NK-92 (cell line): ENCODE data around the gene TMEFF2.

Experiments
- DNase-seq: peaks from one replicate; lab custom pipeline; 2025; ENCODE audit not compliant: unreplicated experiment; lab: John Stamatoyannopoulos, UW

Gene TMEFF2

DNA sequence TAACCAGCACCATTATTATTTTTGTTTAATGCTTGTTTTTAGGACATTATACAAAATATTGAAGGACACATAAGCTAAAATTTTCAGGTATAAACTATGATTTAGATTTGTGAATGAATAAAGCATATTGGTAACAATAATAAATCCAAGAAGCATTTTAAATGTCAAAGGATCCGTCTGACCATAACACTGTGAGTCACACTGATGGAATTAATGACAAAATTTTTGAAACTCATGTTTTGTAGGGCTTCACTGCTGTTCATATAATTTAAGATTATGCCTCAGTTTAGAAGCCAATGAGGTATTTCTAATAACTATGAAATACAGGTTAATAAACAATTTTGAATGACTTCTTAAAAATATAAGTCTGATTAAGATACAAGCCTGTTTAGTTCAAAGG is 124.6 kb downstream of the TMEFF2 start:
- DNase-seq: no peak

DNA sequence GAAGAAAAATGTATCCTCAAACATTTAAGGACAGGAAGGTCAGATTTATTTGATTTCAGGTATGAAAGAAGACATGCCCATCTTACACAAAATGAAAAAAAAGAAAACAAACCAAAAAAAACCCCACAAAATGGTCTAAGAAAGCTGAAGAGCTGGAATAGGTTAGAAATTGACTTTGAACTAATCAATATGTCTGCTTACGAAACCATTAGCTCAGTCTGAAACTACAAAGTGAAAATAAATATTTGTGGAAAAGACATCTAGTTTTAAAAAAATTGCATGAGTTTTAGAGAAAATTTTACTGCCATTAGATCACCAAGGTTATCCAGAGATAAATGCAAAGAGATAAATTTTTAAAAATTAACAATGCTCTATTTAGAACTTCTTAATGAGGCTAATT is 125.3 kb downstream of the TMEFF2 start:
- no peak for DNase-seq

DNA sequence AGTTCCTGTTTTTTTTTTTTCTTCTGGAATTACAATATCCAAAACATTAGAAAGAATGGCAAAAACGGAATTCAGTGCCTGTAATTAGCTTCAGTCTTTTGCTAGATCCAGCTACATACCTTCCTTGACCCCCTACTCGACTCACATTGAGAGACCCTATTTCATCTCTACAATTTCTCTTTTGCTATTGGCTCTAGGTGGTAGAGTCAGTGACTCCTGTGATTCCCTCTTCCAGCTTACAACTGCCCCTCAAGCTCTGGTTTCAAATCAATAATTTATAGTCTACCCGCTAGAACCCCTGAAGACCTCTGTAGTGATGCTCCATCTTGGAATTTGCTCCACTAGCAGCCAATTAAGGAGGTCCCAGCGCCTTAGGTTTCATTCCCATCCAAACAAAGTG is 125.8 kb downstream of the TMEFF2 start:
- no peak for DNase-seq

DNA sequence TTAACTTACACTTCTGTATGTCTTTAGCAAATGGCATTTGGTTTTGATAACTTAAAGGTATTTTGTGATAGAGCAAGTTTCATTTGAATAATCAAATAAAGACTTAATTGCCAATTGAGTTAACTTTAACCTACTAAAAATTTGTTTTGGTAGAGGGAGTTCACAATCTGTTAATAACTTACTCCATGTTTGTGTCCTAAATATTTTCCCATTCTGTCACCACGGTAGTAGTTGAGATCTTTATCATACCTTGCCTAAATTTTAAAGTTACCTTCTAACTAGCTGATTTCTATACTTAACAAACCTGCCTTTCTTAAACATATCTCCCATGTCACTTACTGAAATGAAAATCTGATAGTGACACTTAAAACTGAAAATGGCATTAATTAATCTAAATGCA is 127.1 kb downstream of the TMEFF2 start:
- DNase-seq: no peak

DNA sequence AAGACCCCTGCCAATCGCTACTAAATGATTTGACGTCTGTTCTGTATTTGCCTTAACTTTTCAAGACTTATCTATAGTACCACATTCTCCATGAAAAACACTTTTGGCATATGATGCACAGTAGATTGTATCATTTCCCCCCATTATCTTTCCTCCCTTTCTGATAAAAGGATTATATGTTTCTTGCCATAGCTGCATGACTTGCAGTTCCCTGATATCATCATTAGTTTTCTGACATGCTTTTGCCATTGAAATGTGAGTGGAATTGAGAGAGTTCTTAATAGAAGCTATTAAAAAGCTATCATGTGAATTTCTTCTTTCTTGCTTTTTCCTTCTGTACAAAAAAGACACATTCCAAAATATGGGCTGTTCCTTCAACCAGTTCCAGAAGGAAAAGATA is 130.3 kb downstream of the TMEFF2 start:
- no peak for DNase-seq

DNA sequence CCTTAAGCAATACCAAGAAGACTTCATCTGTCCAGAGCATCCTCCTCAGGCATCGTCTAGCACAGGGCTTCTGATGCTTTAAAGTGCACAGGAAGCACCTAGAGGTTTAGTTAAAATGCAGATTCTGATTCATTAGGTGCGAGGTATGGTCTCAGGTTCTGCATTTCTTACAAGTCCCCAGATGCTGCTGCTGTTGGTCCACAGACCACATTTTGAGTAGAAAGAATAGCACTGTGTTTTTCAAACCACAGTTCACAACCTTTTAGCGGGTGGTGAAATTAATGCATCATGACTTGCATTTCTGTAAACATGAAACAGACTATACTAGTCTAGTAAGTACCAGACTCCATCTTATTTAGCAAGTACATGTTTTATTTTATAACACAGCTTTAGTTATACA is 134.6 kb downstream of the TMEFF2 start:
- DNase-seq: no peak

DNA sequence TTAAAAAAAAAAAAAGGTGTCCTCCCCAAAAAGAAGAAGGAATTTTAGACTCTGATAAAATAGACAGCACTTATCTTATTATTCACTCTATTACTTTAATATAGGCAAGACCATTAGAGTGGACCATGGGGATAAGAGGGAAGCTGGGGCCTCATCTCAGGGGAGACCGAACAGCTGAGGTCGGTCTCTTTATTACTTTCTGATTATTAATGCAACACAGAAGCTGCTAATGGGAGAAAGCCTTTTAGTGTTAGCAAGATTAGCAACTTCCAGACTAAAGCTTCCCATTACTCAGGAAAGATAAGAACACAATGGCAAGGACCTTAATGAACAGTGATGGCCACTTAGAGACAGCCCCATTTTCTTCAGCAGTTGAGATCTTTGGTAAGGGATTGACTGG is 135.5 kb downstream of the TMEFF2 start:
- DNase-seq: no peak

DNA sequence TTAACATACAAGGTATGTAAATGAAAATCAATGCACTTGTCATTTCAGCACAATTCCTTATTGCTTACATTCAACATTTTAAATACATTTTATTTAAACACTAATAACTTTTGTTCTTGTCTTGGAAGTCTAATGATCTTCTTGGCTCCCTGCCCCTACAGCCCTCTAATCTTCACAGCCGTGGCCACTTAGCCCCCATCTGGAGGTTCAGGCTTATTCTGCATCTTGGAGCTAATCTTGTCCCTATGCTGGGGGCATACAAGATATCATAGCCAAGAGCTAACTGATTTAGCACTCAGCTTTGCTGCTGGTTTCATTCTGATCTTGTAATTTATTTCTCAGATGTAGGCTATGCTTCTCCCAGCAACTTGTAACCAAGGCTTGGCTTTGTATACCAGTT is 140.8 kb downstream of the TMEFF2 start:
- DNase-seq: no peak

DNA sequence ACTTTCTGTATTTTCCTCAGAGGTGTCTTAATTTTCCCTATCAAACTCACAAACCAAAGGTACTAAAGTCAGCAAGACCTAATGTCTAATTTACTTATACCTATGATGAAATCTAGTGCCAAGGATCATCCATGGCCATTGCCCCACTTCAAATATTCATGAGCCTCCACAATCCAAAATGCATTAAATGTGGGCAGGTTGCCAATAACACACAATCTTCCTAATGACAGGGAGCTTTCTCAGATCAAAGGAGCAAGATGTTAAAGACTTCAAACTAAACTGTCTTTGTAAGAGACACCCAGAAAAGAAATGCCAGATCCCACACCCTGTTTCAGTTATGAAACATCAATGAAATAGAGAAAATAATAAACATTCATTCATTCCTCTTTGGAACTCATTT is 143.2 kb downstream of the TMEFF2 start:
- DNase-seq: no peak

DNA sequence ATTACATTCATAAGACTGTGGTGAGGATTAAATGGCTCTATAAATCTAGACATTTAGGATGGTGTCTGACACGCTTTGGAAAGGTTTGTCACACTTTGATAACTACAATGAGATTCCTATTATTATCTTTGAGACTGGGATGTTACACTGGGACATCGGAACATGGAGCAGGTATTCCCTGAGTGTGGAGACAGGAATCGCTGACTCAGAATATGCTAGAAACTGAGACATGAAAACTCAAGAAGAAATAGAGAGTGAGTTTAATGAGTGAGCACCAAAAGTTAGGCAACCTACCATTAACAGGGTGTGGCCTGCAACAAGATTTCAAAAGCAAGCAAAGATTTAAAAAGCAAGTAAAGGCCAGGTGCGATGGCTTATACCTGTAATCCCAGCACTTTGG is 145.4 kb downstream of the TMEFF2 start:
- DNase-seq: no peak

DNA sequence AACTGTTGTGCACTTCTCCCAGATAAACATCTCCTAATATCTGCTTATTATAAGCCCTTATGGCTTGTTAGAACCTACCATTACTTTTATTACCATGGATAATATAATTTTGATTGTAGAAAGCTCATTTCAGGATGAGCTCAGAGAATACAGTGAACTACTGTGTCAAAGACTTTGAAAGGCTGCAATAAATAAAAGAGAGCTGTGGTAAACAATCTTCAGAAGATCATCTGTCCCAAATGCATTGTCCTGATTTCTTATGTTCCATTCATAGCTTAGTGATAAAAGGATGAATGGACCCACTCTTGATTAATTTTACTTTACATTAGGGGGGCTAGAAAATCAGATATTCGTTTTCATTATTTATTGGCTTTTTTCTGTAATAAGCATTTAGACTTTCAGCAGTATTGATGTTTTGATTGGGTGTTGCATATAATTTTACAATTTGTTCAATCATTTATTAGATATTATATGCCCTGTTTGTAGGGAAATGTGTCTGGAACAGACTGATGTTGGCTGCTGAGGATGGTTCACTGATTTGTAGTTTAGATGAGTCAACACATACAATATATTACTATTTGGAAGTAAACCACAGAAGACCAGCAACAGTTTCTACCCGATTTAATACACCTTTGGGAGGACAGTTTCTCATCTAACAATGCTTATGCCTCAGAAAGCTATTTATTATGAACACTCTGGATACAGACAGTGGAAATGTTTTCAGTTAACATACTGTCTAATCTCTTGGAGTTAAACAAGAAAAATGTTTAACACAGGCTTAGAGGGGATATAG is 147.2 kb downstream of the TMEFF2 start:
- DNase-seq: no peak

DNA sequence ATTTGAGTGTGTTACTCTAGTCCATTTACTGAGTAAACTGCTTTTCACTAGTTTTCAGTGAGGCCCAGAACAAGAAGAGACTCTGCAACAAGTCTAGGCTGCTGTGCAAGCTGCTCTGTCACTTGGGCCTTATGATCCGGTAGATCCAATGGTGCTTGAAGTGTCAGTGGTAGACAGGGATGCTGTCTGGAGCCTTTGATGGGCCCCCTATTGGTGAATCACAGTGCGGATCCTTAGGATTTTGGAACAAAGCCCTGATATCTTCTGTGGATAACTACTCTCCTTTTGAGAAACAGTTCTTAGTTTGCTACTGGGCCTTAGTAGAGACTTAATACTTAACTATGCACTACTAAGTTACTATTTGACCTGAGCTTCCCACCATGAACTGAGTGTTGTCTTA is 150.2 kb downstream of the TMEFF2 start:
- DNase-seq: no peak

DNA sequence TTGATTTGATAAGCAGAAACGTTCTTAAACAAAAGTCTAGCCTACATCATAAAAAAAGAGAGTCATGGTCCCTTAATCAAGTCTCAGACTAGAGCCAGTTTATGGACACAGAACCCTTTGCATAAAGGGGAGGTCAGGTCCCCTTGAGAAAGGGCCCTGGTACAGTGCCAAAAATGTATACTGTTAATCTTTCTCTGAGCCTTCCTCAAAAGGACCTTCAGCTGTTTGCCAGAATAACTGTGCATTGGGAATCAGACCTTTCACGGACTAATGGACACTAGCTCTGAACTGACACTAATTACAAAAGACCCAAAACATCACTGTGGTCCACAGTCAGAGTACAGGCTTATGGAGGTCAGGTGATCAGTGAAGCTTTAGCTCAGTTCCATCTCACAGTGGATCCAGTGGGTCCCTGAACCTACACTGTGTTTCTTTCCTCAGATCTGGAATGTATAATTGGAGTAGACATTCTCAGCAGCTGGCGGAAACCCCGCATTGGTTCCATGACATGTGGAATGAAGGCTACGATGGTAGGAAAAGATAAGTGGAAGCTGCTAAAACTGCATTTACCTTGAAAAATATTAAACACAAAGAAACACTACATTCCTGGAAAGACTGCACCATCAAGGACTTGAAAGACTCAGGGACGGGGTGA is 151.4 kb downstream of the TMEFF2 start:
- DNase-seq: no peak

DNA sequence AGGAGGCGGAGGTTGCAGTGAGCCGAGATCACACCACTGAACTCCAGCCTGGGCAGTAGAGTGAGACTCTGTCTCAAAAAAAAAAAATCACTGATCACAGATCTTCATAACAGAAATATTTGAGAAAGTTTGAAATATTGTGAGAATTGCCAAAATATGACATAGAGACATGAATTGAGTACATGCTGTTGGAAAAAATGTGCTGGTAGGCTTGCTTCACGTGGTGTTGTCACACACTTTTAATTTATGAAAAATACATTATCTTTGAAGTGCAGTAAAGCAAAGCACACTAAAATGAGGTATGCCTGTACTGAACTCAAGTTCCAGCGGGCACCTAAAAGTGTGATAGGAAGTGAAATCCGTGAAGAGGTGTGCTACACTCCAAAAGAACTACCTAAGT is 152.6 kb downstream of the TMEFF2 start:
- no peak for DNase-seq

DNA sequence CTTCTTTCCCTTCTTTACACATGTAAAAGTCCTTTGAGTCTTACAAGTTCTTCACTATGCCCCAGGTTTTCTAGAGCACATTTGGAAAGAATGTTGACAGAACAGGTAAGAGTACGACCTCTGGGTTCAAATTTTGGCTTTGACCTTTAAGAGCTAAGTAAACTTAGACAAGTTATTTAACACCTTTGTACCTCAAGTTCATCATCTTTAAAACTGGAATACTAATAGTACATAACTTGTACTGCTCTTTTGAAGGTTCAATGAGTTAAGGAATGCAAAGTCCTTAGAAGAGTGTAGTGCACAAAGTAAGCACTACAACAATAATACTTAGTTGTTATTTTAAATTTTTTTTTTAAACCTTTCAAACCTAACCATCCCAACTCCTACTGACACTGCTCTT is 156.6 kb downstream of the TMEFF2 start:
- DNase-seq: no peak

DNA sequence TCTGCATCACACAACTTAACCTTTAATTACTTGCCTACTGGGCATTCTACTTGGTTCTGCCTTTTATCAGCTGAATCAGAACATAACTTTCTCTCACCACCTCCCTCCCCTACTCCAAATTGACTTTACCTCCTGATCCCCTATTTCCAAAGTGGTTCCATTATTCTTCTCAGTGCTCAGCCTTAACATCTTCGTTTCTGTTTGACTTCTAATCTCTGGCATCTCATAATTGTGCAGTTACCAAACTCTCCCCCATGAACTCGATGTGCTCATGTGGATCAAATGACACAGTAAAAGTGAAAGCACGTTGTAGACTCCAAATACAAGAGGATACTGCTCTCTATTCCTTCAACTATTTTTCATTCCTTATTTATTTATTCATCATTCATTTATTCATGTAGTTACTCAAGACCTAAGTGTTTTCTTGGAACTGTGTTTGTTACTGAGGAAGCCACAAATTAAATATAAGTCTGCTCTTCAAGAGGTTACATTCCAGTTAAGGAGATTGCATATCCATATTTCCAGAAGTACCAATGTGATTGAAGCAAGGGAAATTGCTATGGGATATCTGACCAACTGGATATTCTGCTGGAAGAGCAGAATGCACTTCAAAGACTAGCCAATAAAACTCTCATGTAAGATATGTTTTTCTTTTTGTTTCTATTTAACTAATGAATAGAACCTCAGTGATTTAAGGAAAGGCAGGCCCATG is 158.8 kb downstream of the TMEFF2 start:
- DNase-seq: no peak

DNA sequence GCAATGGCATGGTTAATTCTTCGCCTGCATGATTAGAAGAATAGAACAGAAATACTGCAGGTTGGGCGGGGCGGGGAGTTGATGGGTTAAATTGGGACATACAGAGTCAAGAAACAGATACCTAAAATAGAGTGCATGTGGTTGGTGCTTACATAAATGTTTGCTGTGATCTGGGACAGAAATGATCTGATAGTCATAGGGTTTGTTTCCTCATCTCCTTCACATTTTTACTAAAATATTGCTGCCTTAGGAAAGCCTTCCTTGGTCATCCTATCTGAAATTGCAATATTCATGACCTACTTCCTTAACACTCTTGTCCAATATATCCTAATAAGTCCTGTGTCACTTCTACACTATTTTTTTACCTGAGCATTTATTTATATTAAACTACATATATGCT is 163.9 kb downstream of the TMEFF2 start:
- no peak for DNase-seq

DNA sequence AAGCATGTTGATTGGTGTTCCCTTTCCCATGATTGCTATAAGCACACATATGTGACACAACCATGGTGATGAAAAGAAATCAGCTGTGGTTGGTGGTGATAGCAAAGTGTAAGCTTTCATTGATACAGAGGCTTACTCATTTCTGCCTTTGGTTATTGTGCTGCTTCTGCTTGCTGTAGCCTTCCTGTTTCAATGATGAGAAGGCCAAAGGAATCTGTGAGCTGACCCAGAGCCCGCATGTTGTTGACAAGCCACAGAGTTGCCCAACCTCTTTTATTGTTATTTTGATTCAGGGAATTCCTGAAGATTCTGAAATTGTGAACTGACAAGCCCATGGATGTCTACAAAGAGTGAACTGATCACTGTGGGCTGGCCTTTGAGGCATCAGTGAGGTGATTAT is 164.4 kb downstream of the TMEFF2 start:
- no peak for DNase-seq

DNA sequence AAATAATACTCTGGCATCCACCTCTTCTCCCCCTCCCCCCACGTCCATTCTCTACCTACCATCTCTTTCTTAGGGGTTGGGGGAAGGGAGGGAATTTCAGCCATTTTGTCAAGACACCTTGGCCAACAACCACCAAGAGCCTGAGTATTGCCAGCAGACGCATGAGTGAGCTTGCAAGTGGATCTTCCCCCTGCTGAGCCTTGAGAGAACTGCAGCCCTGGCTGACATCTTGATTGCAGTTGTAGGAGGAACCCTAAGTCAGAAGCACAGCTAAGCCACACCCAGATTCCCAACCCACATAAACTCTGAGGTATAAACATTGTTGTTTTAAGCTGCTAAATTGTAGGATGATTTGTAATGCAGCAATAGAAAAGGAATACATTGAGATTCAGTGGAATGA is 165.6 kb downstream of the TMEFF2 start:
- DNase-seq: no peak

DNA sequence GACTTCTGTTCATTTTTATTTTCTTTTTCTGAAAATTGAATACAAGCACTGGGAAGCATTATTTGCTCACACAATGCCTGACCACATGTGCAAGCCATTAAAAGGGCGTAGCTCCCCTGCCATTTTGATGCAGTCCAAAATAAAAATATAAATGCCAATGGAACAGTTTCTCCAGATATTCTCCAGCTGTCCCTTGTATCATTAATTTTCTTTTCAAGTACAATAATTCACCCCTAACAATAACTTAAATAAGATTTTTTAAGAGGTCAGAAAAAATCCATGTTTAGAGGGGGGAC is 168.0 kb downstream of the TMEFF2 start:
- DNase-seq: no peak

DNA sequence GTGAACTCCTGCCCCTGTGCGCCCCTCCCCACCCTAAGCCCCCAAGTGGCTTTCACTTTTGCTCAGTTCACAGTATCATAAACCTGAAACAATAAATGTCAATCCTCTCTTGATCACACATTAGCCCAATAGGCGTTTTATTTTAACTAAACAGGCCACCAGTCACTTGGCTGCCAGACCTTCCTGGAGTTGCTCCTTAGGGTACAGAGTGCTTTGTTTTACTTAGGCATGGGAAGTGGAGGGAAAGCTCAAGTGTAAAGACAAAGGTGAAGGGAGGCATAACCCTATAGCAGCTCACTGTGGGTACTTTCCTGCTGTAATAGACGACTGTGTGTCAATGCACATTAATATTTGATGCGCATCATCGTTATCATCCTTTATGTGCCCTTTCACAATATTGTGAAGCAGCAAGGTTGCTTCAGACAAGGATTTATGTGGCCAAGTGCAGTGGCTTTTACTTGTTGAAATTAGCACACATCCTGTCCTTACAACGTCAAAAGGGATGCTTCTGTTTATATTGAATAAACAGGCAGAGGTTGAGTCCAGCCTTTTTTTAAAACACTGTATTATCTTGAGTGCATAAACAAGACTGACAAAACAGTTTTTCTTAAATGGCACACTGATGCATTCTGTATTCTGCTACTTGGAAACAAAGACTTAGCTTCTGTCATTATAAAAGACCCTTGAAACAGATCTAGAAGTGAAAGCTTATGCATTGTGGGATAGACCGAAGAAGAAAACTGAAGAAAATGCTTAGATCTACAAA is 168.5 kb downstream of the TMEFF2 start:
- DNase-seq: no peak

DNA sequence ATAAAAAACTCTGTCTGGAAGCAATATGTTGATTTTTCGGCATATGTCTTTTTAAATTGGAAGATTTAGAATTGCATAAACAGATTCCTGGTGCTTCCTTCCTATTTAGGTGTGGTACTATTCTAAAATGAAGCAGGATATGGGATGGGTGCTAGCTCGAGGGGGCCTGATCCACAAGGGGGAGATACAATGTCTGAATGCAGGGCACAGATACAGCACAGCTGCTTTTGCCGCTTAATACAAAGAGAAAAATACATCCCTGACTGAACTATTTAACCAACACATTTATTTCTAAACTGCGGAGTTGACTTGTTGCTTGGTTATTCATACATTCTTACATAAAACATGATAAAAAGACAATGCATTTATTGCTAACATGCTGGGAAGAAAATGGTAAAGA is 169.1 kb downstream of the TMEFF2 start:
- no peak for DNase-seq
